Middle frontal gyrus (tissue), 1 donor: ENCODE results near the gene RRAGD.
"Not testable (repeated sequence)": the region's sequence is repeated elsewhere in the genome, so short reads cannot be mapped to it uniquely, and the experiment has no call there.

ENCODE experiments used
- DNase-seq: peaks from one replicate; pipeline ENCODE4 v3.0.0-alpha.2; 2015; ENCODE audit warnings: low spot score; ENCODE audit errors: extremely low spot score

RRAGD gene

GRCh38 chr6:89411145-89412070, 665 bp downstream of the RRAGD start:
- DNase-seq, result no peak

- no peak for DNase-seq
Measured at GRCh38 chr6:89410788-89411144, 1.3 kb downstream of the RRAGD start.

GRCh38 chr6:89410231-89410761, 1.8 kb downstream of the RRAGD start:
- DNase-seq, result no peak

GRCh38 chr6:89409461-89410035, 2.5 kb downstream of the RRAGD start:
- DNase-seq, result no peak

GRCh38 chr6:89406141-89406540, 5.9 kb downstream of the RRAGD start:
- no peak for DNase-seq

GRCh38 chr6:89404512-89404911, 7.6 kb downstream of the RRAGD start:
- no peak for DNase-seq

GRCh38 chr6:89402776-89403175, 9.3 kb downstream of the RRAGD start:
- no peak for DNase-seq

GRCh38 chr6:89400912-89401399, 11.1 kb downstream of the RRAGD start:
- no peak for DNase-seq

GRCh38 chr6:89400050-89400449, 12.0 kb downstream of the RRAGD start:
- no peak for DNase-seq

- no peak for DNase-seq
Measured at GRCh38 chr6:89398762-89399525, 13.1 kb downstream of the RRAGD start.

GRCh38 chr6:89397884-89398283, 14.2 kb downstream of the RRAGD start:
- DNase-seq, result not testable (repeated sequence)

GRCh38 chr6:89393659-89394058, 18.4 kb downstream of the RRAGD start:
- DNase-seq, result no peak

GRCh38 chr6:89392823-89393222, 19.2 kb downstream of the RRAGD start:
- no peak for DNase-seq

GRCh38 chr6:89388846-89389245, 23.2 kb downstream of the RRAGD start:
- no peak for DNase-seq

- DNase-seq, result no peak
Measured at GRCh38 chr6:89387516-89388201, 24.4 kb downstream of the RRAGD start.

GRCh38 chr6:89386917-89387491, 25.1 kb downstream of the RRAGD start:
- DNase-seq, result no peak

- DNase-seq, result no peak
Measured at GRCh38 chr6:89385846-89386245, 26.2 kb downstream of the RRAGD start.

- no peak for DNase-seq
Measured at GRCh38 chr6:89385156-89385667, 26.9 kb downstream of the RRAGD start.

GRCh38 chr6:89381031-89381430, 31.0 kb downstream of the RRAGD start:
- no peak for DNase-seq

GRCh38 chr6:89379281-89379680, 32.8 kb downstream of the RRAGD start:
- DNase-seq, result no peak

- DNase-seq, result no peak
Measured at GRCh38 chr6:89378628-89379027, 33.4 kb downstream of the RRAGD start.
